ENCODE data around the gene GP9. TPM values are rescaled to one million over a fixed set of nuclear protein-coding genes. Genes with fewer than 3 reads are reported as not detected.

The GP9 gene
- total RNA-seq, 1 donor from 2014 or later = not detected

DNA sequence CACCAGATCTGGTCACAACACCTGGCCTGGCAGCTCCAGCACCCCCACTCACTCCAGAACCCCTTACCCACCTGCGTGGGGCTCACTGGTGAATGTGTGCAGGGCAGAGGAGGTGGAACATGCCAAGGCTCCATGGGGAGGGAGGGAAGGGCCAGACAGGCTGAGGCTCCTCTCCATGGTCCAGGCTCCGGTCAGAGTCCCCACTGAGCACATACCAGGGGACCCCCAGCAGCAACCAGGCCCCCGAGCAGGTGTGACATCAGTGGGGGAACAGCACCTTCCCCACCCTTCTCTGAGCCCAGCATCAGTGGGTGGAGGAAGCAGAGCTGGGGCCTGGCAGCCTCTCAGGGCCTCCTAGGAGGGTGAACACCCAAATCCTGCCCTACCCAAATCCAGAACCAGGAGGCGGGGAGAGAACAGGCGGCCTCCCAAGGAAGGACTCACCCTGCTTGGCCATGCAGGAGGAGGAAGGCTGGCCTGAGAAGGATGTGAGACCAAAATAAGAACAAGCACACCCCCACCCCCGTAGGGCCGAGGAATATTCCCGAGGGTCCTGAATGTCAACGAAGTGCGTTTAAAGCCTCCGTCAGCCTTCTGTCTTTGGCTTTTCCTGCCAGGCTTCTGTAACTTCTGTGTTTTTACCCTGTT lies 1.1 kb upstream of the GP9 start:
- TF ChIP-seq, protein P1, sequence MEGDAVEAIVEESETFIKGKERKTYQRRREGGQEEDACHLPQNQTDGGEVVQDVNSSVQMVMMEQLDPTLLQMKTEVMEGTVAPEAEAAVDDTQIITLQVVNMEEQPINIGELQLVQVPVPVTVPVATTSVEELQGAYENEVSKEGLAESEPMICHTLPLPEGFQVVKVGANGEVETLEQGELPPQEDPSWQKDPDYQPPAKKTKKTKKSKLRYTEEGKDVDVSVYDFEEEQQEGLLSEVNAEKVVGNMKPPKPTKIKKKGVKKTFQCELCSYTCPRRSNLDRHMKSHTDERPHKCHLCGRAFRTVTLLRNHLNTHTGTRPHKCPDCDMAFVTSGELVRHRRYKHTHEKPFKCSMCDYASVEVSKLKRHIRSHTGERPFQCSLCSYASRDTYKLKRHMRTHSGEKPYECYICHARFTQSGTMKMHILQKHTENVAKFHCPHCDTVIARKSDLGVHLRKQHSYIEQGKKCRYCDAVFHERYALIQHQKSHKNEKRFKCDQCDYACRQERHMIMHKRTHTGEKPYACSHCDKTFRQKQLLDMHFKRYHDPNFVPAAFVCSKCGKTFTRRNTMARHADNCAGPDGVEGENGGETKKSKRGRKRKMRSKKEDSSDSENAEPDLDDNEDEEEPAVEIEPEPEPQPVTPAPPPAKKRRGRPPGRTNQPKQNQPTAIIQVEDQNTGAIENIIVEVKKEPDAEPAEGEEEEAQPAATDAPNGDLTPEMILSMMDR (IDR thresholded peaks at IDR 0.05) = no peak
- H3K27ac Mint-ChIP-seq (ENCODE audit: unreplicated experiment) = no peak overlapping the region
- no peaks in the 10 kb centered on the region for H3K36me3 Mint-ChIP-seq (ENCODE audit: low read depth)
- no peak overlapping the region for H3K4me3 Mint-ChIP-seq (ENCODE audit: unreplicated experiment)
- DNase-seq (ENCODE audit: low spot score) = peak; percentile 69
- H3K27me3 Mint-ChIP-seq (ENCODE audit: low read depth) = peaks cover 18% of the 10 kb centered on the region
- H3K4me1 Mint-ChIP-seq (ENCODE audit: low read depth) = no peaks in the 10 kb centered on the region
- H3K9me3 Mint-ChIP-seq (ENCODE audit: low read depth) = no peaks in the 10 kb centered on the region

DNA sequence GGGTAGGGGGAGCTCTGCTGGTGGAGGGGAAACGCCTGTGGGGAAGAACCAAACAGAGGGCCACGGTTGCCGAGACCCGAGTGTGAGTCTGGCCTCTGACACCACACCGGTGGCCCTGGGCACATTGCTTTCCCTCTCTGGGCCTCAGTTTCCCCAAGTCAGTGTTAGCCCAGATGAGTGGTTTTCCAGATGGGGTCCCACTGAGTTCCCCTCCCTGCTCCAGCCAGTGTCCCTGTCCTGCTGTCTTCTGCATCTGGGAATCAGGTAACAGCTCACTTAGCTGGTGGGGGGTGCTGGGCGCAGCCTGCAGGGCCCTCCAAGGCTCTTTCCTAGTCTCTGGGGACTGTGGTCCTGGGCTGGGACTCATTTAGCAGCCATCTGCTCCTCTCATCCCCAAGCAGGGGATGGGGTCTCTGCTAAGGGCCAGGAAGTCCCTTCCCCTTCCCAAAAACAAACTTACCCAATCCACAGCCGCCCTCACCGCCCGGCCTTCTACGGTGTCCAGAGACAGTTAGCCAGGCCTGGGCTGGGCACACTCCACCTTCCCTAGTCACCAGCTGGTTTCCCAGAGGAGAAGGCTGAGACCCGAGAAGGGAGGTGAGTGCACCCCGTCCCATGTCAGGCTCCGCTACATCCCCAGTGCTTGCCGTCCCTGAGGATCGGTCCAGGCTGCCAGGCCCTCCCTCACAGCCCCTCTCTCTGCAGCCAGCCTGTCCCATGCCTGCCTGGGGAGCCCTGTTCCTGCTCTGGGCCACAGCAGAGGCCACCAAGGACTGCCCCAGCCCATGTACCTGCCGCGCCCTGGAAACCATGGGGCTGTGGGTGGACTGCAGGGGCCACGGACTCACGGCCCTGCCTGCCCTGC lies 676 bp downstream of the GP9 start:
- Mint-ChIP-seq H3K36me3 (ENCODE audit: low read depth) (no peaks in the 10 kb centered on the region), H3K27ac (ENCODE audit: unreplicated experiment) (no peak overlapping the region), H3K9me3 (ENCODE audit: low read depth) (no peaks in the 10 kb centered on the region), H3K27me3 (ENCODE audit: low read depth) (peaks cover 20% of the 10 kb centered on the region), H3K4me1 (ENCODE audit: low read depth) (no peaks in the 10 kb centered on the region), H3K4me3 (ENCODE audit: unreplicated experiment) (no peak overlapping the region)
- TF ChIP-seq, protein P1 (IDR thresholded peaks at IDR 0.05) = no peak
- DNase-seq (ENCODE audit: low spot score) = no peak

DNA sequence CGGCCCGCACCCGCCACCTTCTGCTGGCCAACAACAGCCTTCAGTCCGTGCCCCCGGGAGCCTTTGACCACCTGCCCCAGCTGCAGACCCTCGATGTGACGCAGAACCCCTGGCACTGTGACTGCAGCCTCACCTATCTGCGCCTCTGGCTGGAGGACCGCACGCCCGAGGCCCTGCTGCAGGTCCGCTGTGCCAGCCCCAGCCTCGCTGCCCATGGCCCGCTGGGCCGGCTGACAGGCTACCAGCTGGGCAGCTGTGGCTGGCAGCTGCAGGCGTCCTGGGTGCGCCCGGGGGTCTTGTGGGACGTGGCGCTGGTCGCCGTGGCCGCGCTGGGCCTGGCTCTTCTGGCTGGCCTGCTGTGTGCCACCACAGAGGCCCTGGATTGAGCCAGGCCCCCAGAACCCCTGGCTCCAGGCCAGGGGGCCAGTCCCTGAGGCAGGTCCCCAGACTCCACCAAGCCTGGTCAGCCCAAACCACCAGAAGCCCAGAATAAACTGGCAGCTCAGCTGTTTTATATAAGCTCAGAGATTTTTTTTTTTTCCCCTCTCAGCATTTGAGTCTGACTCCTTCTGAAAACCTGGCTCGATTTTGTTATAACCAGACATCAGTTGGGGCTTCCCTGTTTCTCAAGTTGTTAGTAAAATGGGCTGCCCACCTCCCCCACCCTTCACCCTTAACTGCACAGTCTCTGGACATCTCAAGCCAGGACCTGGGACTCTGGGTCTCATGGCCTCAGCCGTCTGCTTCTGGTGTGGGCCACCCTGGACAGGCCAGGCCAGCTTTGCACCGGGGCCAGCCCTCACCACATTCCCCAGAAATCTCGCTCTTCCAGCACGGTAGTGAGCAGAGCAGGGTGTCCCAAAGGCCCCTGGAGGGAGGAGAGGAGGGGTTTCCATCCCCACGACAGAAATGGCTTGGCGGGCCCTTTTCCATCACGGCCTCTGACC lies 1.6 kb downstream of the GP9 start:
- H3K27ac Mint-ChIP-seq (ENCODE audit: unreplicated experiment) = no peak overlapping the region

DNA sequence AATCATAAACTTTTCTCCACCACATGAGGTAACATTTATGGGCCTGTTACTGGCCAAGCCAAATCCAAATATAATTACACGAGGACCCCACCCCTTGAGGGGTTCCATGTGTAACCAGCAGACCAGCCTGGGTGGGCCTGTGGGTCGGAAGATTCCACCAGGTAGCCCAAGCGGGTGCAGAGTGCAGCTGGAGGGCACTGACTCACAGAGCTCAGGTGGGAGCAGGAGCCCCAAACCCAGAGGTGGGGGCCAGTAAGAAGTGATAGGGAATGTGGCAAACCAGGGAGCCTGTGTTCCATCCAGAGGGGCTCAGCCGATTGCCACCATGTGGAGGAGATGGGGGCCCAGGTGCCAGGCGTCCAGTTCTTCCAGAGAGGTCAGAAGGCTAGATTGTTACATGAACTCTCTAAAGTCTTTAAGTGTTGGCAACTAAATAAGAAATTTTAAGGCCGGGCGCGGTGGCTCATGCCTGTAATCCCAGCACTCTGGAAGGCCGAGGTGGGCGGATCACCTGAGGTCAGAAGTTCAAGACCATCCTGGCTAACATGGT lies 2.6 kb downstream of the GP9 start:
- no peak overlapping the region for H3K4me3 Mint-ChIP-seq (ENCODE audit: unreplicated experiment)
- TF ChIP-seq, protein P1 (IDR thresholded peaks at IDR 0.05) = no peak
- no peaks in the 10 kb centered on the region for H3K9me3 Mint-ChIP-seq (ENCODE audit: low read depth)
- H3K36me3 Mint-ChIP-seq (ENCODE audit: low read depth) = no peaks in the 10 kb centered on the region
- peaks cover 7% of the 10 kb centered on the region for H3K27me3 Mint-ChIP-seq (ENCODE audit: low read depth)
- H3K27ac Mint-ChIP-seq (ENCODE audit: unreplicated experiment) = no peak overlapping the region
- no peak for DNase-seq (ENCODE audit: low spot score)
- H3K4me1 Mint-ChIP-seq (ENCODE audit: low read depth) = no peaks in the 10 kb centered on the region

More for the DNA sequence above, 1.6 kb downstream of the GP9 start:
- no peaks in the 10 kb centered on the region for H3K9me3 Mint-ChIP-seq (ENCODE audit: low read depth)
- H3K4me3 Mint-ChIP-seq (ENCODE audit: unreplicated experiment) = no peak overlapping the region
- DNase-seq (ENCODE audit: low spot score) = no peak
- TF ChIP-seq, protein P1 (IDR thresholded peaks at IDR 0.05) = no peak
- H3K4me1 Mint-ChIP-seq (ENCODE audit: low read depth) = no peaks in the 10 kb centered on the region
- H3K36me3 Mint-ChIP-seq (ENCODE audit: low read depth) = no peaks in the 10 kb centered on the region
- peaks cover 15% of the 10 kb centered on the region for H3K27me3 Mint-ChIP-seq (ENCODE audit: low read depth)

Data from chondrocyte (in vitro differentiated cells).